Ascending aorta (tissue), 2 donors: ENCODE data around the gene APBA2. TPM values are rescaled to one million over a fixed set of nuclear protein-coding genes. Genes with fewer than 3 reads are reported as not detected.

ENCODE experiments used
- DNase-seq, 2 donors: peaks; one replicate each; pipeline ENCODE4 v3.0.0-alpha.2; 2019; ENCODE audit warnings: low spot score in 2 of 2
- H3K27ac ChIP-seq, 2 donors: fragments of 200-600 bp; sonication (generic); one replicate each; pipeline ENCODE4 v1.5.1; 2016 to 2017; ENCODE audit warnings: mild to moderate bottlenecking in 1 of 2
- H3K27me3 ChIP-seq: fragments of 200-600 bp; sonication (generic); one replicate; pipeline ENCODE4 v1.5.1; 2017
- H3K36me3 ChIP-seq, 2 donors: fragments of 200-600 bp; sonication (generic); one replicate each; pipeline ENCODE4 v1.5.1; 2016
- H3K4me1 ChIP-seq, 2 donors: fragments of 200-600 bp; sonication (generic); one replicate each; pipeline ENCODE4 v1.5.1; 2016 to 2017; ENCODE audit warnings: mild to moderate bottlenecking in 1 of 2
- H3K4me3 ChIP-seq, 2 donors: fragments of 200-600 bp; sonication (generic); one replicate each; pipeline ENCODE4 v1.5.1; 2016 to 2017; ENCODE audit warnings: mild to moderate bottlenecking in 1 of 2
- H3K9me3 ChIP-seq, 2 donors: fragments of 200-600 bp; sonication (generic); one replicate each; pipeline ENCODE4 v1.5.1; 2016
- CTCF ChIP-seq, 3 experiments: fragments of 200-600 bp in 2 of 3; fragments of 450-650 bp in 1 of 3; sonication (generic) in 2 of 3; IDR thresholded peaks; one replicate each; pipeline ENCODE4 v1.5.1; 2016 to 2019; ENCODE audit warnings: antibody characterized with exemption in 3 of 3, mild to moderate bottlenecking in 1 of 3, moderate library complexity in 1 of 3
- intact Hi-C: fragments of 100-400 bp; cut with DNase I; formaldehyde crosslinking; loops from one replicate; pipeline ENCODE4 v1.15.1; 2023
- total RNA-seq: library from RNA; depleted of rRNA; stranded (reverse); fragments of >200 nt; gene quantifications from one replicate; pipeline ENCODE4 v1.1.0, GENCODE V29; 2016

Gene APBA2
- total RNA-seq, 1 donor from 2014 or later, result 2.4 TPM

DNA sequence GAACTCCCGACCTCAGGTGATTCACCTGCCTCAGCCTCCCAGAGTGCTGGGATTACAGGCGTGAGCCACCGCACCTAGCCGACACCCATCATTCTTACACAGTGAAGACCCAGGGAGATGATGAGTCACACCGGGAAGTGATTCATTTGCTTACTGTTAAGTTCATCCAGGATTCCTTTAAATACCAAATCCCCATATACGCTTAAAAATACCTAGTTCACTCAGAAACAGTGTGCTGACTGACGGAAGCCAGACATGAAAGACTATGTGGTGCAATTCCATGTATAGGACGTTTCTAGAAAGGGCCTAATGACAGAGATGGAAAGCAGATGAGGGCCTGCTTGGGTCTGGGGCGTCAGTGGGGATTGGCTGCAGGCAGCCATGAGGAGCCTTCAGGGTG, 75.2 kb downstream of the APBA2 start:
- DNase-seq, result peak in 1 of 2 donors; percentile 33
- H3K27me3 ChIP-seq, result no peaks in the 10 kb centered on the region

DNA sequence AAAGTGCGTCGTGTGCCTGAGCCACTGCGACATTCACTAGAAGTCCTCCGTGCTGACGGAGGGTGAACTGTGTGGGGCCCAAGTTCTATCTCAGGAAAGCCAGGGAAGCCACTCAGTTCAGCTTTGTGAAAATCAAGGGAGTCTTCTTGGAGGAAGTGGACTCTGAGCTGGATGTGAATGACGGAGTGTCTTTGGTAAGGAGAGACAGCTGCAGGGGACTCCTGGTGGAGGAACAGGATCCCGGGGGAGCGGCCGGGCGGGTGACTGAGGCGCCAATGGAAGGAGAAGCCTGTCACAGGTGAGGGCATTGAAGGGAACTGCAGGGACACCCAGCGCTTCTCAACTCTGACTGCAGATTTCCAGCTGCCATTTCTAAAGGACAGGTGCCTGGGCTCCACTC, 75.6 kb downstream of the APBA2 start:
- Histone ChIP-seq H3K27me3 (no peaks in the 10 kb centered on the region), H3K27ac (no peak overlapping the region), H3K4me1 (no peaks in the 10 kb centered on the region), H3K36me3 (no peaks in the 10 kb centered on the region), H3K9me3 (no peaks in the 10 kb centered on the region), H3K4me3 (no peak overlapping the region)
- peak in 1 of 2 donors; percentile 22 for DNase-seq
- TF ChIP-seq CTCF (IDR thresholded peaks at IDR 0.05), result no peak
- intact Hi-C loops, result no loop called here

More for the DNA sequence above, 75.2 kb downstream of the APBA2 start:
- no peak overlapping the region for H3K27ac ChIP-seq
- H3K9me3 ChIP-seq, result no peaks in the 10 kb centered on the region
- no peaks in the 10 kb centered on the region for H3K36me3 ChIP-seq
- no peak for TF ChIP-seq CTCF (IDR thresholded peaks at IDR 0.05)
- no peaks in the 10 kb centered on the region for H3K4me1 ChIP-seq
- intact Hi-C loops, result no loop called here
- H3K4me3 ChIP-seq, result no peak overlapping the region

DNA sequence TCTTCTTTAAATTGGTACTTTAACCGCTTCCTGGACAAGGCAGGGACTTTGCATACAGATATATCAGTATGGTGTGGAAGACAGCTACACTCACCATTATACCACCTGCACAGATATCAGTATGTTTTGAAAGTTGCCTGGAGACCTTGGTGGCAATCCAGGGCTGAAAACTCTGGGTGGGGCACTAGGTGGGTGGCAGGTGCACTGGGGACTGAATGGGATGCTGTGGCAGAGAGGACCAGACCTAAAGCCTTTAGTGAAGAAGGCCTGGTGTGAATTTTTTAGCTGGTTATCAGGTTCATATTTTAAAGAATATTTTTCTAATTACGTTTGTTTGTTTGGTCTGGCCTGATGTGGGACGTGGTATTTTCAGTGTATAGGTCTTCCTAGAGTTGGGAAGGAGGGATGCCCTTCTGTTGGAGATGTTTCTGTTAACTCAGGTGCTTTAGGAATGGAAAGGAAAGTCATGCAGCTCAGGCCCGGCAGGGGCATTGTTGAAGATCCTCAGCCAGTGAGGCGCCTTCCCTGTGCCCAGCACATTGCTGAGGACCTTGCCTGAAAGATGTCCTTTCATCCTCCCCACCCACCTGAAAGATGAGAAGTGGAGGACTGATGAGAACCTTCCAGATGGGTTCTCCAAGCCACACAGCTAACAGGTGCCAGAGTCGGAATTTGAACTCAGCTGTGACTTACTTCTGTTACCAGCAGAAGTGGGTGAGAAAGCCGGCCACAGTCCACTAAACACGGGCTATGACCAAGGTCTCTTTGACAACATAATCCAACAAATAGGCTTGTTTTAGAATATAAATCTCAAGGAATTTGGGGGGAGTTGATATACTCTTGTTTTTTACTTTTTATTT, 77.3 kb downstream of the APBA2 start:
- Histone ChIP-seq H3K4me1 (no peaks in the 10 kb centered on the region), H3K27me3 (no peaks in the 10 kb centered on the region), H3K27ac (no peak overlapping the region), H3K36me3 (no peaks in the 10 kb centered on the region), H3K9me3 (no peaks in the 10 kb centered on the region), H3K4me3 (no peak overlapping the region)
- no peak for TF ChIP-seq CTCF (IDR thresholded peaks at IDR 0.05)
- no peak for DNase-seq
- intact Hi-C loops, result no loop called here

- no peaks in the 10 kb centered on the region for H3K36me3 ChIP-seq
- H3K27me3 ChIP-seq, result no peaks in the 10 kb centered on the region
- H3K9me3 ChIP-seq, result no peaks in the 10 kb centered on the region
- intact Hi-C loops, result no loop called here
- H3K27ac ChIP-seq, result no peak overlapping the region
- no peaks in the 10 kb centered on the region for H3K4me1 ChIP-seq
- no peak for TF ChIP-seq CTCF (IDR thresholded peaks at IDR 0.05)
- H3K4me3 ChIP-seq, result no peak overlapping the region
- no peak for DNase-seq
Observed at GRCh38 chr15:28963711-28964081, 77.9 kb downstream of the APBA2 start.

DNA sequence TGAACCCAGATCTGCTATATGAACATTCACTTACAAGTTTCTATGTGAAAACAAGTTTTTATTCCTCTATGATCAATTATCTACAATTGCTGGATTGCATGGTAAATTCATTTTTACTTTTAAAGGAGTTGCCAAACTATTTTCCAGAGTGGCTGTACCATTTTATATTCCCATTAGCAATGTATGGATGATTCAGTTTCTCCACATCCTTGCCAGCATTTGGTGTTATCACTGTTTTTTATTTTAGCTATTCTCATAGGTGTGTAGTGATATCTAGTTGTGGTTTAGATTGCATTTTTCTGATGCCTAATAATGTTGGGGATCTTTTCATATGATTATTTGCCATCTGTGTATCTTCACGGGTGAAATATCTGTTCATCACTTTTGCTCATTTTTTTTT, 78.3 kb downstream of the APBA2 start:
- H3K4me3 ChIP-seq, result no peak overlapping the region
- TF ChIP-seq CTCF (IDR thresholded peaks at IDR 0.05), result no peak
- no peaks in the 10 kb centered on the region for H3K36me3 ChIP-seq
- no peak for DNase-seq
- H3K27ac ChIP-seq, result no peak overlapping the region
- intact Hi-C loops, result no loop called here
- no peaks in the 10 kb centered on the region for H3K27me3 ChIP-seq
- no peaks in the 10 kb centered on the region for H3K9me3 ChIP-seq
- H3K4me1 ChIP-seq, result no peaks in the 10 kb centered on the region
